ACC112 (cell line): ENCODE measurements around the gene SEC63.

ENCODE experiments used
- H2AFZ ChIP-seq: fragments of 200-600 bp; sonication (generic); one replicate; pipeline ENCODE4 v1.6.0; 2017; ENCODE audit warnings: antibody characterized with exemption, low read length; ENCODE audit not compliant: unreplicated experiment
- H3K27ac ChIP-seq: fragments of 200-600 bp; sonication (generic); 2 replicates; pipeline ENCODE4 v1.5.1; 2014; ENCODE audit warnings: low read depth, mild to moderate bottlenecking, antibody characterized with exemption, low read length, moderate library complexity
- H3K27me3 ChIP-seq: fragments of 200-600 bp; sonication (generic); 2 replicates; pipeline ENCODE4 v1.6.1; 2014; ENCODE audit warnings: mild to moderate bottlenecking, antibody characterized with exemption, low read length, moderate library complexity, mixed read lengths; ENCODE audit not compliant: insufficient read depth
- H3K36me3 ChIP-seq: fragments of 200-600 bp; sonication (generic); 2 replicates; pipeline ENCODE4 v1.6.1; 2016; ENCODE audit warnings: mild to moderate bottlenecking, antibody characterized with exemption, low read length, moderate library complexity, mixed read lengths; ENCODE audit not compliant: insufficient read depth
- H3K4me1 ChIP-seq: fragments of 200-600 bp; sonication (generic); one replicate; pipeline ENCODE4 v1.6.1; 2016; ENCODE audit warnings: low read length, mixed read lengths; ENCODE audit not compliant: insufficient read depth, unreplicated experiment, control insufficient read depth
- H3K4me3 ChIP-seq: fragments of 200-600 bp; sonication (generic); 2 replicates; pipeline ENCODE4 v1.5.1; 2014; ENCODE audit warnings: mild to moderate bottlenecking, low read depth, low read length
- H3K79me2 ChIP-seq: fragments of 200-600 bp; sonication (generic); one replicate; pipeline ENCODE4 v1.6.0; 2016; ENCODE audit warnings: low read length; ENCODE audit not compliant: control insufficient read depth, unreplicated experiment, insufficient read depth

Gene SEC63

GRCh38 chr6:107818272-107818671 lies 139.7 kb downstream of the SEC63 start:
- Histone ChIP-seq H2AFZ (no peak overlapping the region), H3K27me3 (peaks cover 28% of the 10 kb centered on the region), H3K79me2 (no peaks in the 10 kb centered on the region), H3K36me3 (no peaks in the 10 kb centered on the region), H3K4me3 (no peak overlapping the region), H3K4me1 (peaks cover 6% of the 10 kb centered on the region), H3K27ac (no peak overlapping the region)

GRCh38 chr6:107817784-107818183 lies 140.2 kb downstream of the SEC63 start:
- no peak overlapping the region for H2AFZ ChIP-seq
- H3K36me3 ChIP-seq, result no peaks in the 10 kb centered on the region
- no peaks in the 10 kb centered on the region for H3K79me2 ChIP-seq
- peaks cover 6% of the 10 kb centered on the region for H3K4me1 ChIP-seq
- peaks cover 25% of the 10 kb centered on the region for H3K27me3 ChIP-seq
- H3K27ac ChIP-seq, result no peak overlapping the region
- H3K4me3 ChIP-seq, result no peak overlapping the region
